HG02973 (cell line): ENCODE measurements around the gene TM4SF4.

Source experiments
- ATAC-seq: cut with Tn5 transposase; IDR thresholded peaks from one replicate; pipeline ENCODE4 v1.9.1; 2021; ENCODE audit warnings: moderate library complexity; ENCODE audit not compliant: unreplicated experiment

Gene TM4SF4

DNA sequence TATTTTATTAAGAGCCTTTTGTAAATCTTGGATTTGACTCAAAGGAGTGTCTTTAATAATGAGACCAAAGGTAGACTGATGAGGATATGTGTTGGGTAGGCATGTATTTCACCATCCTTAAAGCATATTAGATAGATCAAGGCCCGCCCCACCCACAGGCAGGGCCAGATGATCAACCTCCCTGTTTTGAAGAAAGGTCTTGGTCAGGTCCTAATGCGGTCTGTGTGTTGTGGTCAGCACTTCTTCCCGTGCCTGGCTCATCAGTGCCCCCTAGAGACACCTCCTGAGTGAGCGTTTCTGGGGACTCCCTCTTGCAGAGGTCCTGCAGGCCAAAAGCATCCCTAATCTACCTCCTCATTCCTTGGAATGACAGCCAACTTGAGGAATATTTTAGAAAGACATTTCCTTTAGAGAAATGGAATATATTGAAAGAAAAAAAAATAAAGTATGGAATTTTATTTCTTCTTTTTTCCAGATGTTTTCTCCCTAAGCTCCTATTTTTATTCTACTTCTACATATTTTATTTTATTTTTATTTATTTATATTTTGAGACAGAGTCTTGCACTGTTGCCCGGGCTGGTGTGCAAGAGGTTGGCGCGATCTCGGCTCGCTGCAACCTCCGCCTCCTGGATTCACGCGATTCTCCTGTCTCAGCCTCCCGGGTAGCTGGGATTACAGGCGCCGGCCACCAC is 6.0 kb downstream of the TM4SF4 start:
- ATAC-seq = peak; percentile 86

DNA sequence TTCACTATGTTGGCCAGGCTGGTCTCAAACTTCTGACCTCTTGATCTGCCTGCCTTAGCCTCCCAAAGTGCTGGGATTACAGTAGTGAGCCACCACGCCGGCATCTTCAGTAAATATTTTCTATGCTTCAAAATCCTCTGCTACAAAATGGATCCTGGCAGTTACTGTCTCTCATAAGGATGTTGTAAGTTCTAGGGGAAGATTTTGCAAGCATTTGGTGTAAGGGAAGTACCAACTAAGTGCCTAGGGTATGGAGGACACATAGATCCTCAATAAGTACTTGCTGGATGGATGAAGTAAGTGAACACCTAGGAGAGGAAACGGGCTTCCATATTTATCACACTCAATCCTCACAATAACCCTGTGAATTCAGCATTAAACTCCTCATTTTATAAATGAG is 6.6 kb downstream of the TM4SF4 start:
- ATAC-seq = no peak

DNA sequence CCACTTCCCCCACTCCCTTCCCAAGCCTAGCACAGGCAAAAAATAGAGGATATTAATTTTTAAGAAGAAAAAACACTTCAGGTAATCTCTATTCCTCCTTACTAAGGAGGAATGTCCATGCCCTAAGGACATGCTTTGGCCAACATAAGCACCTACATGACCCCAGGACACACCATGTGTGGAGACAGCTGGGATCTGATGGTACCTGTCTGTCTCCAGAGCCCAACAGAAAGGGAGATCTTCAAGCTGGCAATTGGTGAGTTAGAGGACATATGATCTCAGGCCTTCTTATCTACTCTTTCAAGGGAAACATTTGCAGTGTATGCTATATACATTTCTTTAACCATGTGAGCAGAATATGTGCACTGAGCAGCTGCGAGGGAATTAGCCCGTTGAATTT is 7.0 kb downstream of the TM4SF4 start:
- no peak for ATAC-seq

DNA sequence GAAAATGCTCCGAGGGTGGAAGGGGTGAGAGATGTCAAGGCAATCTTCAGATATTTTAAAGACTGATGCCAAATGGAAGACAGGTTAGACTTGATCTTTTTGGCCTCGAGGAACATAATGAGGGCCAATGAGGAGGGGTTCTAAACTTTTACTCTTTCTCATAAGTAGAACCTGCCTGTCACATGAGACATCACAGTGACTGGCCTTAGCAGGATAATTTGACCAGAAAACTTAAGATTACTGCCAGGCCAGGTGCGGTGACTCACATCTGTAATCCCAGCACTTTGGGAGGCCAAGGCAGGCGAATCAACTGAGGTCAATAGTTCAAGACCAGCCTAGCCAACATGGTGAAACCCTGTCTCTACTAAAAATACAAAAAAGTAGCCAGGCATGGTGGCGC is 12.2 kb downstream of the TM4SF4 start:
- no peak for ATAC-seq

DNA sequence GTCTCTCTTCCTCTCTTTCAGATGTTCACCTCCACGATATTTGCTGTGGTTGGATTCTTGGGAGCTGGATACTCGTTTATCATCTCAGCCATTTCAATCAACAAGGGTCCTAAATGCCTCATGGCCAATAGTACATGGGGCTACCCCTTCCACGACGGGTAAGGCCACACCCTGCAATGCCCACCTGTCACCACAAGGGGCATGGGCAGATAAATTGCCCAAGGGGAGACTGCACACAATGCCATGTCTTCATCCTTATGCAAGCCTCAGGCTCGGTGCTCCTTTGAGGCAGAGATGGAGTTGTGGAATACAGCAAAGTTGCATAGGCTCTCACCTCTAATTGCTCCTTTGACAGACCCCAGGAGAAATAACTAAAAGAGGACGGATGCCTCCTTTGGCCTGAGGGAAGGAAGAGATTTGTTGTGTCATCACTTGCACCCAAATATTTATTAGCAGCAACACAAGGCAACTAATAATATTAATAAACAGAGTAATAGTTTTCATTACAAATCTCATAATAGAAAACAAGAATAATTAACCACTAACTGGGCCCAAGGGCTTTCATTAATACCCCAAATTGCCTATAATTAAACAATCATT is 13.2 kb downstream of the TM4SF4 start:
- peak; percentile 80 for ATAC-seq

DNA sequence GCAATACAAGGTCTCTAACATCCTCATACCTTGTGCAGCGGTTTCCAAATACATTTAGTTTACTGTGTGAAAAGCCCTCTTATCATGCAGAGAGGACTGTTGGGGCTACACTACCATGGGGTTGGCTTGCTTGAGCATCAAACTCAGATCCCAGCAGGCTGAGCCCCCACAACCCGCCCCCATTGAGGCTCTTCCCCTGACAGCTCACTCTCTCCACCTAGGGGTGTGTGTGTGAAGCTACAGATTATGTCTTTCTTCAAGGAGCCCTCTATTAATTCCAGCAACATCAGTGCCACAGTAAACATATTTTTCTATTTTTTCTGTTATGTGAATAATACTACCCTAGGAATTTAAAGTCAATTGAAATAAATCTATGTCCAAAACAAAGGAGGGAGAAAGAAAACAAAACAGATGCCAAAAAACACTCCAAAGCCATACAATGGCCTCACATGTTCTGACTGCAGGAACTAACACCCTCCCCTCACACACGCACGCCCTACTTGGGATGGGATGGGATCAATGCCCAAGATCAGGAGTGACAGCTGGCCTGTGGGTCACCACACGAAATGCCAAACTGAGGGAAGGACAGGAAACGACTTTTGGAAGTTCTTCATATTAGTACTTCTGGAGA is 14.7 kb downstream of the TM4SF4 start:
- no peak for ATAC-seq

DNA sequence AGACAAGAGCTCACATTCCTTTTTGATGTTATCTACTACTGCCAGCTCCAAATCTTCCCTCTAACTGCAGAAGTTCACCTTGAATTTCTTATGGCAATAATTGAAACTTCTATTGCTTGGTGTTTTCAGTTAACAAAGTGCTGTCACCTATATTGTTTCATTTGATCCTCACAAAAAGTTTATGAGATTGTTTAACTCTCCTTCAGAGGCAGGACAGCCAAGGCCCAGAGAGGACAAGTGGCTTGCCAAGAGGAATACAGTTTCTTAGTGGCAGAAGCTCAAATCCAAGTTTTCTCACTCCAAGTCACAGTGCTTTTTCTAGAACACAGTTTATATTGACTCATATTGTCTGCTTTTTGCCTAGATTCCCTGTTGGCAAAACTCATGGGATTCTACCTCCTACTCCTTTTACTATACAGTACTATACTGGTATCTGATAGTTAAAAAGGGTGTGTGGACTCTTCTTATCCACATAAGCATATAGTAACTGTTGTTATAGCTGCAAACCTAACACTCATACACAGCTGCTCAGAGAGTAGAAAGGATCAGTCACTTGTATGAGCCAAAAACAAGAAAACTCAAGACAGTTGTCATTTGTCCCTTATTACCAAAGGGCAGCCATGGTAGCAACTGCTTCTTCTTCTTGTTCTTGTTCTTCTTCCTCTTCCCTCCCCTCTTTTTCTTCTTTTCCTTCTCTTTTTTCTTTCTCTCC is 15.9 kb downstream of the TM4SF4 start:
- no peak for ATAC-seq

DNA sequence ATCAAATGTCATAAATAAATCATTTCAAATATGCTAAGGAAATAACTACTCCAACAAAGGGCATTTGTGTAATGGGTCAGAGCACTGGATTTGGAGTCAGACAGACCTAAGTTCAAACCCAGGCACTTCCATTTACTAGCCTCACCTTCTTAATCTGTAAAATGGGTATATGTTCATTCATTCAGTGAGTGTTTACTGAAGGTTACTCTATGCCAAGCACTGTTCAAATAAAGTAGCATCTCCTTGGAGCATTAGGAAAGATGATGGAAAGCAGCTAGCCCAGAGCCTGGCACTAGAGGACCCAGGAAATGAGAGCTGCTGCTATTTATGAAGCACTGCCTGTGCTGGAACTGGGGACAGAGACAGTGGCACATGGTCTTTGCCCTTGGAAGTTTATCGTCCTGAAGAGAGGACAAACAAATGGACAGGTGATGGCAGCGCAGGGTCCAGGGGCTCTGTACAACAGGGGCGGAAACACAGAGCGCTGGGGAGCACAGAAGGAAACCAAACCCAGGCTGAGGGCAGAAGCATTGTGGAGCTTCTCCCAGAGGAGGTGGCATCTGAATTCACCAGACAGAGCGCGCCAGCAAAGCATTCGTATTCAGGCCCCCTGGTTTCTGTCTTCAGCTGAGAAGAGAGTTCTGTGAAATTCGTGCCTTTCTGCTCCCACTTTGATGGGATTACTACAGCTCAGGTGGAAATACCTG is 19.0 kb downstream of the TM4SF4 start:
- ATAC-seq = no peak

DNA sequence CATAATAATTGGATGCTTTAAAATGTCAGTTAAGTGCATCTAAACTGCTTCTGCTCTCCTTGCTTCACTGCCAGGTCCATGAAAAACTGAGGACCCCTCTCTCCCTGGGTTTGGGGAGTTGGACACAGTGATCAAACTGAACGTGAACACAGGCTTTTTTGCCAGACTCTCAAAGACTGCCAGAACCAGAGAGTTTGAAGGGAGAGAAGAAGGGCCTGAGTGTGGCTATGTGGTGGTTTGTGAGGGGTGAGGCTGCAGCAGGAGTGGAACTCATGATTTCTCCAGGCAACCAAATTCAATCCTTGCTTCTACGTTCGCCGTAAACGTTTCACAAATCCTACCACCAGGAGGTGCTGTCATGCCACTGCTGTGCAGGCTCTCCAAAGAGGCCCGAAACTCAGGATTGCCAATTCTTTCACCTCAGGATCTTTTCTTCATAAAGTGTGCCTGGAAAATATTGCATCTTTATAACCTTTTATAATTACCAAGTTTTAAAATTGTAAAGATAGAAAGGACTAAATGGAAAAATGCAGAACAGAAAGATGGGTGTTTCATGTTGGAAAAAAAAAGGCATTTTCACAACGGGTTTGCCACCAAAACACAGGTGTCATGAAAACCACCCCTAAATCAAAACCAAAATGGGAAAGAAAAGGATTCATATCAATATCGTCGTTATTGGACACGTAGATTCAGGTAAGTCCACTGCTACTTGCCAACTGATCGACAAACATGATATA is 19.7 kb downstream of the TM4SF4 start:
- no peak for ATAC-seq

DNA sequence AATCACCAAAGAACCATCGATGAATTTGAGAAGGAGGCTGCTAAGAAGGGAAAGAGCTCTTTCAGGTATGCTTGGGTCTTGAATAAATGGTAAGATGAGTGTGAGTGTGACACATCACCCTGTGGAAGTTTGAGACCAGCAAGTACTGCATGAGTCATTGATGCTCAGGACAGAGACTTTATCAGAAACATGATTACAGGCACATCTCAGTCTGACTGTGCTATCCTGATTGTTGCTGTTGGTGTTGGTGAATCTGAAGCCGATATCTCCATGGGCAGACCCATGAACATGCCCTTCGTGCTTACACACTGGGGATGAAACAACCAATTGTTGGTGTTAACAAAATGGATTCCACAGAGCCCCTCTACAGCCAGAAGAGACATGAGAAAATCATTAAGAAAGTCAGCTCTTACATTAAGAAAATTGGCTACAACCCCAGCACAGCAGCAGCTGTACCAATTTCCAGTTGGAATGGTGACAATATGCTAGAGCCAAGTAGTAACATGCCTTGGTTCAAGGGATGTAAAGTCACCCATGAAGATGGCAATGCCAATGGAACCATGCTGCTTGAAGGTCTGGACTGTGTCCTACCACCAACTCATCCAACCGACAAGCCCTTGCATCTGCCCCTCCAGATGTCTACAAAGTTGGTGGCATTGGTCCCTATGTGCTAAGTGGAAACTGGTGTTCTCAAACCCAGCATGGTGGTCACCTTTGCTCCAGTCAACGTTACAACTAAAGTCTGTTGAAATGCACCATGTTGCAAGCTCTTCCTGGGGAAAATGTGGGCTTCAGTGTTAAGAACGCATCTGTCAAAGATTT is 20.5 kb downstream of the TM4SF4 start:
- ATAC-seq = no peak

DNA sequence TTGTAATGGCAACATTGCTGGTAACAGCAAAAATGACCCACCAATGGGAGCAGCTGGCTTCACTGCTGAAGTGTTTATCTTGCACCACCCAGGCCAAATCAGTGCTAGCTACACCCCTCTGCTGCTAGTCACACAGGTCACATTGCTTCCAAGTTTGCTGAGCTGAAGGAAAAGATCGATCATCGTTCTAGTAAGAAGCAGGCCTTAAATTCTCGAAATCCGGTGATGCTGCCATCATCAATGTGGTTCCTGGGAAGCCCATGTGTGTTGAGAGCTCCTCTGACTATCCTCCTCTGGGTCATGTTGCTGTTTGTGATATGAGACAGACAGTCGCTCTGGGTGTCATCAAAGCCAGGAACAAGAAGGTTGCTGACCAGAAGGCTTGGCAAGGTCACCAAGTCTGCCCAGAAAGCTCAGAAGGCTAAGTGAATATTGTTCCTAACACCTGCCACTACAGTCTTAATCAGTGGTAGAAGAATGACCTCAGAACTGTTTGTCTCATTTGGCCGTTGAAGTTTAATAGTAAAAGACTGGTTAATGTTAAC is 21.2 kb downstream of the TM4SF4 start:
- ATAC-seq = no peak

DNA sequence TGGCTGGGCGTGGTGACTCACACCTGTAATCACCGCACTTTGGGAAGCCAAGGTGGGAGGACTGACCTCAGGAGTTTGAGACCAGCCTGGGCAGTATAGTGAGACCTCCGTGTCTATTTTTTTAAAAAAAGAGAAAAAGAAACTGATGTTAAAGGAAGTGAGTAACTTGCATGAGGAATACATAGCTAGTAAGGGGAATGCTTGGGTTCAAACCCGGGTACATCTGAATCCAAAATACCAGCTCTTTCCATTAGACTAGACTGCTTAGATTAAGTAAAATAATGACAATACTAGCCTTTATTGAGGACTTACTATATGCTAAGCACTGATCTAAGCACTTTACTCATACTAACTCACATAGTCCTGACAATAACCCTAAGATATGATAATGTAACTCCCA is 22.4 kb downstream of the TM4SF4 start:
- ATAC-seq = no peak

DNA sequence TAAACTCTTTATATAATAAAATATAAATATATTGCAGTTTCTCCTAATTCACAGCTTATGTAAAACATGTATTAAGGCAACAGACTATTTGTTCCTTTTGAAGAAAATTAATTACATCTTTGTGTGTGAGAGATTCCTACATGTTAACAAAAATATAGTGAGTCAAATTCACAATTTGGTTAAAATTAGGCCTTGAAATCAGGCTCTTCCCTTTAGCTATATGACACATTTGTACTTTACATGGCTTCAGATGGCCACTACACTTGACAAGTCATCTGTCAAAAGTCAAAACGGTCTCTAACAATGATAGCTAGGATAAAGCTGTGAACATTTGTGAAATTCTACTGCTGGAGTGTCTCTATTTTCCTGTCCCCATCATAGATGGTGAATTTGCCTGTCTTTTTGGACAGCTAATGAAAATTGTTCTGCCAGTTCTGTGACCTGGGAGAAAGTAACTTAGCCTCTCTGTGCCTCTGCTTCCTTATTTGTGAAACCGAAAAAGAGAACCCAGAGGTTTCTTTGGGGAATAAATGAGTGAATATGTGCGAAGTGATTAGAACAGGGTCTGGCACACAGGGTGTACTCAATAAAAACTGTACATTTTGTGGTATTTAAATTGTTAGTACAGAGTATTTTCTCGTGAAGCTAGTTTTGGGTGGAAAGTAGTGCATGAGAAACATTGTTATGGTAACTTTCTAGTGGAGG is 23.6 kb downstream of the TM4SF4 start:
- no peak for ATAC-seq

DNA sequence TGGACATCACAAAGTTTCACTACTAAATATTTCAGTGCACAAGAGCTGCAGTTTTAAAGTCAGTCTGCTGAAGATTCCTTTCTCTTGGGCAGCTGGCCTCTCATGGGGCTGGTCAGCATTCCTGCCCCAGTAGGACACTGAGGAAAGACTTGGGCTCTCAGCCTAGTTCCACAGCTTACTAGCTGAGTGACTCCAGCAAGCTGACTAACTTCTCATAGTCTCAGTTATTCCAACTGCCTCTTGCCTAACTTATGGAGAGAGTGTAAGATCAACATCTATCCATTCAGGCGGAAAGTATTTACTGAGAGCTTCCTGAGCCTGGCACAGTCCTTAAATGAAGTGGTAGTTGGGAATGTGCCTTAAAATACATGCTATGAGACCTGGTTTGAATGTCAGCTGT is 27.0 kb downstream of the TM4SF4 start:
- no peak for ATAC-seq

DNA sequence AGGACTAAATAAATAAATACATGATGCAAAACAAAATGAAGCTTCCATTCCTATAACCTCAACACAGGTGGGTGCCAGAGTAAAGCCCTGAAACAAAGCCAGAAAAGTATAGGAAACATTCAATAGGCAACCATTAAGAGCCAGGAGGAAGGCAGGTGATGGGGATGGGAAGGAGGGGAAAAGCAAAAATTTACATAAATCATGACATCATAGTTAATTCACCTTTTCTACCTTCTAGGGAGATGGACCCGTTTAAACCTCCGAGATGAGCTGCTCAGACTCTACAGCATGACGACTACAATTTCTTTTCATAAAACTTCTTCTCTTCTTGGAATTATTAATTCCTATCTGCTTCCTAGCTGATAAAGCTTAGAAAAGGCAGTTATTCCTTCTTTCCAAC is 27.9 kb downstream of the TM4SF4 start:
- ATAC-seq = no peak

DNA sequence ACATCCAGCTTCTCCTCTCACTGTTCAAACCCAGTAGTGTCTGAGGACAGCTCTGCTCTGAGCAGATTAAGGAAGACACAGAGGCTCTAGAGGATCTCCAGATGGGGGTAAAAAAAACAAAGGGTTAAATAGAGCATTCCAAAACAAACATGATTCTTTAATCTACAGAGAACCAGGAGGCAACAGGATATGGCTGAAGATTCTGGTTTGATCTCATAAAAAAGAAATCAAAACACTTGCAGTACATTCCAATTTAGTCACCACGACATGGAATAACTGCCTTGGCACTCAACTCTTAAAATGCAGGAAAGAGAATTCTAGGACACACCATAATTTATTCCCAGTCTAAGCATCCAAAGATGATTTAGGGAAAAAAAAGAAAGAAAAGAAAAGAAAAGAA is 32.0 kb downstream of the TM4SF4 start:
- ATAC-seq = no peak

DNA sequence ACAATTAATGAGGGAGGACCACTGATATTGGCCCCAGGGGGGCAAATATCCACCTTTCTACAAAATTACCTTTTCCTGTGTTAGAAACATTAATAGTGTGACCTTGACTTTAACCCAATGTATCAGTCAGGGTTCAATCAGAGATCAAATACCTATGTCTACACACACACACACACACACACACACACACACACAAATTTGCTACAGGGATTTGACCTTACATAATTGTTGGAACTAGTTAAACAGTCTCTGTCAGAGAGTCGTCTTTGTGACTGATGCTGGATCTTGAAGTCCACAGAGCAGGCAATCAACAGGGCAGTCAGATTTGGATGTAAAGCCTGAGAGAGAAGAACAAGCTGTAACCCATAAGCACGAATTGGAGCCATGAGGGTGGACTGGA is 32.5 kb downstream of the TM4SF4 start:
- no peak for ATAC-seq

DNA sequence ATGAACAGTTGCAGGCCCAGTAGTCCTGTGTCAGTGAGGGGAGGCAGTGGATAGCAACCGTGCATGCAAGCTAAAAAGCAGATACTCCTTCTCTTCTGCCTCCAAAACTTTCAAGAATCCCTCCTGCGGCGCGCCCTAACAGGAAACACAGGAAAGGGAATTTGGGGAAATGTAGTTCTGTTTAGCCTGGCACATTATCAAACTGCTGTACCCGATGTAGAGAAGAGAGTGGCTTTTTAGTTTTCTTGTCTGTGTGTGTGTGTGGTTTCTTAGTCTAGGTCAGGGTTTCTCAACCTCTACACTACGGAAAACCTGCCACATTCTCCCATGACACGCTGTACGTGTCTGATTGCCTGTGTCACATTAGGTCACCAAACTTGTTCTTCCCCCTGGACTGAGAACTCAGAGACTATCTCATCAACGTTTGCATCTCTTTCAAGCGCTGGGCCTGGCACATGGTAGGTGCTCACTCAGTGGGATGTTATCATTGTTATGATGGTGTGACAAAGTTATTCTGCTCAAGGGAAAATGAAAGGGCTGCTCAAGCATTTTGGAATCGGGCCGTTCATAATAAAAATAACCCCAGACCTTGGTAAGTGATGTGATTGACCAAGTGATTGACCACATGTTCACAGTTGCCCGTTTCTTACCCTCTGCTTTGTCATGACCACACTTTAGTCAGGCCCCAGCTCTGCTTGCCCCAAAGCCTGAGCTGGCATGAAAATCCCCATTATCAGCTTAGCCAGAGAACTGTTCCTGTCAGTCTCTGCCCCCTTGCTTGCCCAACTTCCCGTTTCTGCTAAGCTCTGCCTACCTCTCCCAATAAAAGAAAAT is 33.2 kb downstream of the TM4SF4 start:
- ATAC-seq = no peak
